CD4-positive, alpha-beta T cell treated with Interleukin-1 beta for 1 hour (primary cell): ENCODE measurements around the gene KRTAP9-6.
"Not testable (repeated sequence)": the region's sequence is repeated elsewhere in the genome, so short reads cannot be mapped to it uniquely, and the experiment has no call there.

ENCODE experiments used
- DNase-seq, 2 donors: peaks; one replicate each; pipeline ENCODE4 v3.0.0-alpha.2; 2020 to 2022

Gene KRTAP9-6, protein sequence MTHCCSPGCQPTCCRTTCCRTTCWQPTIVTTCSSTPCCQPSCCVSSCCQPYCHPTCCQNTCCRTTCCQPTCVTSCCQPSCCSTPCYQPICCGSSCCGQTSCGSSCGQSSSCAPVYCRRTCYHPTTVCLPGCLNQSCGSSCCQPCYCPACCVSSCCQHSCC

DNA sequence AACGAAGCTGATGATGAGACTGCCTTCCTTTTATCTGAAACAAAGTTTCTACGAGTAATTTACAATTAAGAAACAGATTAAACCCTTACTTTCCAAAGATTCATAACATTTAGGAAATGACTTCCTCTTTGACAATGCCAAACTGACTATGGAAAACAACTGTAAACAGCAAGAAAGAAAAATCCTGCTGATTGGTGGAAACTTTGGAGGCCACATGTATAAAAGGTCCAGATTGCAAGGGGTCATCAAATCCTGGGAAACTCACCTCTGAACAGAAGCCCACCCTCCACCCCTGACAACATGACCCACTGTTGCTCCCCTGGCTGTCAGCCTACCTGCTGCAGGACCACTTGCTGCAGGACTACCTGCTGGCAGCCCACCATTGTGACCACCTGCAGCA lies at the start of gene KRTAP9-6:
Gene KRTAP9-6 (plus strand): TSS at position 301 of the 400 bp plus-strand sequence. CDS start 0 bp downstream, at position 301.
- DNase-seq = no peak

DNA sequence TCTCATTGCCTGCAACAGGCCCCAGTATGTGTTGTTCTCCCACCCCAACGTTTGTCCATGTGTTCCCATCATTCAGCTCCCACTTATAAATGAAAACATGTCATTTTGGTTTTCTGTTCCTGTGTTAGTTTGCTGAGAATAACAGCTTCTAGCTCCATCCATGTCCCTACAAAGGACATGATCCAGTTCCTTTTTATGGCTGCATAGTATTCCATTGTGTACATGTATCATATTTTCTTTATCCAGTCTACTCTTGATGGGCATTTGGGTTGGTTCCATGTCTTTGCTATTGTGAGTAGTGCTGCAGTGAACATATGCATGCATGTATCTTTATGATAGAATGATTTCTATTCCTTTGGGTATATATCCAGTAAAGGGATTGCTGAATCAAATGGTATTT lies 49.5 kb upstream of the KRTAP9-6 start:
- DNase-seq = no peak

DNA sequence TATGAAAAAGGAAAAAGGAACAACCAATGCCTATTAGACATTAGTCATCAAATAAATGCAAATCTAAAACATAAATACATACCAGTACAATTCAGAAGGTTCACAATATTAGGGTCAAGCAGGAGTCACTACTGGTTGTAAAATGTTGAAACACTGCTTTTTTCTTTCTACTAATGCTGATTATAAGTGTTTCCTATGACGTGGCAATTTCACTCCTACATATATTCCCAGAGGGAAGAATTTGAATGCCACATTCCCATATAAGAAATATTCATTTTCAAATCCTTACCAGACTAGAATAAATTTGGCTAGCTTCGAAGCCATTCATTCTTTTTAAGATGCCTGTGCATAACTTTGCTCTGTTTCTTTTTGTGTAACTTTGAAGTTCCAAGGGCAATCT lies 41.4 kb upstream of the KRTAP9-6 start:
- no peak for DNase-seq

DNA sequence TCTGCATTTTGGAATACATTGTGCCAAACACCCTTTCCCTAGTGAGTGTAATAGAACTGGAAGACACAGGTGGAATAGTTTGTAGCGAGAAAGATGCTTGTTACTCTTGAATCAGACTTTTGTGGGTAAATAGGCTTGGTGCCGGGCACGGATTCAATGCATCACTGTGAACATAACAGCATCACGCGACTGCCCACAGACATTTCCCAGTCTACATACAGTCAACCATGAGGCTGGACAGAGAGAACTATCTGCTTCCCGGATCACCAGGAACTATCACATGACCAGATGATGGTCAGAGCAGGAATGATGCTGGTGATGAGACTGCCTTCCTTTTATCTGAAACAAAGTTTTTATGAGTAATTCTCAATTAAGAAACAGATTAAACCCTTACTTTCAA lies 39.1 kb upstream of the KRTAP9-6 start:
- DNase-seq = no peak

DNA sequence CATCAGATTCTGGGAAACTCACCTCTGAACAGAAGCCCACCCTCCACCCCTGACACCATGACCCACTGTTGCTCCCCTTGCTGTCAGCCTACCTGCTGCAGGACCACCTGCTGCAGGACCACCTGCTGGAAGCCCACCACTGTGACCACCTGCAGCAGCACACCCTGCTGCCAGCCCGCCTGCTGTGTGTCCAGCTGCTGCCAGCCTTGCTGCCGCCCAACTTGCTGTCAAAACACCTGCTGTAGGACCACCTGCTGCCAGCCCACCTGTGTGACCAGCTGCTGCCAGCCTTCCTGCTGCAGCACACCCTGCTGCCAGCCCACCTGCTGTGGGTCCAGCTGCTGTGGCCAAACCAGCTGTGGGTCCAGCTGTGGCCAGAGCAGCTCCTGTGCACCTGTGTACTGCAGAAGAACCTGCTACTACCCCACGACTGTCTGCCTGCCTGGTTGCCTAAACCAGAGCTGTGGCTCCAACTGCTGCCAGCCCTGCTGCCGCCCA lies 38.5 kb upstream of the KRTAP9-6 start, which contains the start of gene KRTAP9-2:
Gene KRTAP9-2 (plus strand): TSS at position 51 of the 498 bp plus-strand sequence. CDS start 7 bp downstream, at position 58.
- not testable (repeated sequence) for DNase-seq

DNA sequence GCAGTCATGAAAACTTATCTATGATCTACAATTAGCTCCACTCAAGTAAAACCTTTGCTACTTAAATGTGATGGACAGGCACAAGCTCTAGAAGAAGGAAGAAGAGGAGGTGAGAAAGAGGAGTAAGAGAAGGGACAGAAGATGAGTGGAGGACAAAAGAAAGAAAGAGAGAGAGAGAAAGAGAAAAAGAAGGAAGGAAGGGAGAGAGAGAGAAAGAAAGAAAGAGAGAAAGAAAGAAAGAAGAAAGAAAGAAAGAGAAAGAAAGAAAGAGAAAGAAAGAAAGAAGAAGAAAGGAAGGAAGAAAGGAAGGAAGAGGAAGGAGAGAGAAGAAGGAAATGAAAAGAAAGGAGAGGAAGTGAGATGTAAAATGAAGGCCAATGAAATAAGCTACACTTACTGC lies 35.1 kb upstream of the KRTAP9-6 start:
- DNase-seq = no peak

DNA sequence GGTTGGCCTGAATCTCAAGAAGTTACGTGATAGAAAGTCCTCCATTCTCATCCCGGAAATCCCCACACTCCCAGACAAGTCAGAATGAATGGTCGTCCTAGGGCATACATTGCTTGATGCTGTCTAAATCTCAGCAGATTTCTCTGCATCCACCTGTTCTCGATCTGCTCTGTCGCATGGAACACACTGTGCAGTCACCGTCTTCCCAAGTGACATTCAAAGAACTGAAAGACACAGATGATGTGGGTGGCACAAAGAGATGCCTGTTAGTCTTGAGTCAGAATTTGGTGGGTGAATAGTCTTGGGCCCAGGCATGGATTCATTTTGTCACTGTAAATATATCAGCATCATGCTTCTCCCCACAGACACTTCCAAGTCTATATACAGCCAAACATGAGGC lies 33.4 kb upstream of the KRTAP9-6 start:
- DNase-seq = no peak

DNA sequence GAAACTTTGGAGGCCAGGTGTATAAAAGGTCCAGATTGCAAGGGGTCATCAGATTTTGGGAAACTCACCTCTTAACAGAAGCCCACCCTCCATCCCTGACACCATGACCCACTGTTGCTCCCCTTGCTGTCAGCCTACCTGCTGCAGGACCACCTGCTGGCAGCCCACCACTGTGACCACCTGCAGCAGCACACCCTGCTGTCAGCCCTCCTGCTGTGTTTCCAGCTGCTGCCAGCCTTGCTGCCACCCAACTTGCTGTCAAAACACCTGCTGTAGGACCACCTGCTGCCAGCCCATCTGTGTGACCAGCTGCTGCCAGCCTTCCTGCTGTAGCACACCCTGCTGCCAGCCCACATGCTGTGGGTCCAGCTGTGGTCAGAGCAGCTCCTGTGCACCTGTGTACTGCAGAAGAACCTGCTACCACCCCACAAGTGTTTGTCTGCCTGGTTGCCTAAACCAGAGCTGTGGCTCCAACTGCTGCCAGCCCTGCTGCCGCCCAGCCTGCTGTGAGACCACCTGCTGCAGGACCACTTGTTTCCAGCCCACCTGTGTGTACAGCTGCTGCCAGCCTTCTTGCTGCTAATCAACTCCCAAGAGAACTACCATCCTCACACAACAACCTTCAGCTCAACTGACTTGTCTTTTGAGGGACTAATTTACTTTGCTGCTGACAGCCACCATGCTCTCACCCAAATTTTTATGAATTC lies 32.6 kb upstream of the KRTAP9-6 start, which contains the start of gene KRTAP9-3:
Gene KRTAP9-3 (plus strand): TSS at position 51 of the 707 bp plus-strand sequence. CDS start 53 bp downstream, at position 104.
- not testable (repeated sequence) for DNase-seq

DNA sequence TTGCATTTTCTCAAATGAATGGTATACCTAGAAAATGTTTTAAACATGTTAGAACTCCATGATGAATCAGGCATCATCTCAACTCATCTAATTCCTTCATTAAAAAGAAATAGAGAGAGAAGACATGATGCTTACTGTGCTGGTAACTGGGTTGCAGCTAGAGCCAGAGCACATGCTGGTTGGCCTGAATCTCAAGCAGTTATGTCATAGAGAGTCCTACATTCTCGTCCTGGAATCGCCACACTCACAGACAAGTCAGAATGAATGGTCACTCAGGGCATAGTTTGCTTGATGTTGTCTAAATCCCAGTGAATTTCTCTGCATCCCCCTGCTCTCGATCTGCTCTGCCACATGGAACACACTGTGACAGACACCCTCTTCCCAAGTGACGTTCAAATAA lies 28.1 kb upstream of the KRTAP9-6 start:
- DNase-seq = not testable (repeated sequence)

DNA sequence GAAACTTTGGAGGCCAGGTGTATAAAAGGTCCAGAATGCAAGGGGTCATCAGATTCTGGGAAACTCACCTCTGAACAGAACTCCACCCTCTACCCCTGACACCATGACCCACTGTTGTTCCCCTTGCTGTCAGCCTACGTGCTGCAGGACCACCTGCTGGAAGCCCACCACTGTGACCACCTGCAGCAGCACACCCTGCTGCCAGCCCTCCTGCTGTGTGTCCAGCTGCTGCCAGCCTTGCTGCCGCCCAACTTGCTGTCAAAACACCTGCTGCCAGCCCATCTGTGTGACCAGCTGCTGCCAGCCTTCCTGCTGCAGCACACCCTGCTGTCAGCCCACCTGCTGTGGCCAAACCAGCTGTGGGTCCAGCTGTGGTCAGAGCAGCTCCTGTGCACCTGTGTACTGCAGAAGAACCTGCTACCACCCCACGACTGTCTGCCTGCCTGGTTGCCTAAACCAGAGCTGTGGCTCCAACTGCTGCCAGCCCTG lies 27.2 kb upstream of the KRTAP9-6 start, which contains the start of gene KRTAP9-8:
Gene KRTAP9-8 (plus strand): TSS at position 51 of the 489 bp plus-strand sequence. CDS start 53 bp downstream, at position 104.
- not testable (repeated sequence) for DNase-seq

DNA sequence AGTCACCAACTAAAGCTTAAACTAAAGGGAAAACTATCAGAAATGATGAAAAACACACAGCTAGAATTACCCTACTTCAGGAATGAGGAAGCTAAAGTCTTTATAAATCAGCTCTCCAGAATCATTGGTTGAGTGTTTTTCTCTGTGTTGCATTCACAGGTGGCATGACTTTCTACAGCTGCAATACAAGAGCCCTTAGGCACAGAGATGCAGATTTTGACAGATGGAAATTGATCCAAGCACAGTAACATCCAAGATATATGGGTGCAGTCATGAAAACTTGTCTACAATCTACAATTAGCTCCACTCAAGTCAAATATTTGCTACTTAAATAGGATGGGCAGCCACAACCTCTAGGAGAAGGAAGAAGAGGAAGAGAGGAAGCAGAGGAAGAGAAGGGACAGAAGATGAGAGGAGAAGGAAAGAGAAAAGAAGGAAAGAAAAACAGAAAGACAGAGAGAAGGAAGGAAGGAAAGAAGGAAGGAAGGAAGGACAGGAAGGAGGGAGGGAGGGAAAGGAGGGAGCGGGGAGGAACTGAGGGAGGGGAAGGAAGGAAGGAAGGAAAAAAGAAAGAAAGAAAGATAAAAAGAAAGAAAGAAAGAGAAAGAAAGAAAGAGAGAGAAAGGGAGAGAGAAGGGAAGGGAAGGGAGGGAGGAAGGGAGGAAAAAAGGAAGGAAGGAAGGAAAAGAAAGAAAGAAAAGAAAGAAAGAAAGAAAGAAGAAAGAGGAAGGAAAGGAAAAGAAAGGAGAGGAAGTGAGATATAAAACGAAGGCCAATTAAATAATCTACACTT lies 18.0 kb upstream of the KRTAP9-6 start:
- DNase-seq = not testable (repeated sequence)

DNA sequence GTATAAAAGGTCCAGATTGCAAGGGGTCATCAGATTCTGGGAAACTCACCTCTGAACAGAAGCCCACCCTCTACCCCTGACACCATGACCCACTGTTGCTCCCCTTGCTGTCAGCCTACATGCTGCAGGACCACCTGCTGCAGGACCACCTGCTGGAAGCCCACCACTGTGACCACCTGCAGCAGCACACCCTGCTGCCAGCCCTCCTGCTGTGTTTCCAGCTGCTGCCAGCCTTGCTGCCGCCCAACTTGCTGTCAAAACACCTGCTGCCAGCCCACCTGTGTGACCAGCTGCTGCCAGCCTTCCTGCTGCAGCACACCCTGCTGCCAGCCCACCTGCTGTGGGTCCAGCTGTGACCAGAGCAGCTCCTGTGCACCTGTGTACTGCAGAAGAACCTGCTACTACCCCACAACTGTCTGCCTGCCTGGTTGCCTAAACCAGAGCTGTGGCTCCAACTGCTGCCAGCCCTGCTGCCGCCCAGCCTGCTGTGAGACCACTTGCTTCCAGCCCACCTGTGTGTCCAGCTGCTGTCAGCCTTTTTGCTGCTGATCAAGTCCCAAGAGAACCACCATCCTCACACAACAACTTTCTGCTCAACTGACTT lies 15.4 kb upstream of the KRTAP9-6 start, which contains the start of gene KRTAP9-4:
Gene KRTAP9-4 (plus strand): TSS at position 51 of the 604 bp plus-strand sequence. CDS start 34 bp downstream, at position 85.
- DNase-seq = not testable (repeated sequence)

DNA sequence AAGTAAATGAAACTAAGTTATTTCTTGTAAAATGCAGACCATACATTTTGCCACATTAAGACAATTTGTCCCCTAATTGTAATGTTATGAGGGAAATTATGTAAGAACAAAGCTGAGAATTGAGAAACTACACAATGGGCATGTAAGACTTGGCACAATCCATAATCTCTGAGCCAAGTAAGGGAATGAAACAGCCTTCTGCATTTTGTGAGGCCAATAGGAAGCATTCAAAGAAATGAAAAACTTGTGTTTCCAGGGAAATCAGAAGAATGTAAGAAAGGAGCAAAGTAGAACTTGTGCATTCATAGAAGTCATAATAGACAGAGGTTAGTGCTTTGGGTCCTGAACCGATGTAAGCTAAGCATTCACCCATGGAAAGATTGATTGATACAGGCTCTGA lies 13.9 kb upstream of the KRTAP9-6 start:
- no peak for DNase-seq

DNA sequence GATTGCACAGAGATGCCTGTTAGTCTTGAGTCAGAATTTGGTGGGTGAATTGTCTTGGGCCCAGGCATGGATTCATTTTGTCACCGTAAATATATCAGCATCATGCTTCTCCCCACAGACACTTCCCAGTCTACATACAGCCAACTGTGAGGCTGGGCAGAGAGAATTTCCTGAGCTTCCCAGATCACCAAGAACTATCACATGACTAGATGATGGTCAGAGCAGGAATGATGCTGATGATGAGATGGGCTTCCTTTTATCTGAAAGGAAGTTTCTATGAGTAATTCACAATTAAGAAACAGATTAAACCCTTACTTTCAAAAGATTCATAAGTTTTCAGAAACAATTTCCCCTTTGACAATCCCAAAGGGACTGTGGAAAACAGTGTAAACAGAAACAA lies 10.3 kb upstream of the KRTAP9-6 start:
- DNase-seq = no peak

DNA sequence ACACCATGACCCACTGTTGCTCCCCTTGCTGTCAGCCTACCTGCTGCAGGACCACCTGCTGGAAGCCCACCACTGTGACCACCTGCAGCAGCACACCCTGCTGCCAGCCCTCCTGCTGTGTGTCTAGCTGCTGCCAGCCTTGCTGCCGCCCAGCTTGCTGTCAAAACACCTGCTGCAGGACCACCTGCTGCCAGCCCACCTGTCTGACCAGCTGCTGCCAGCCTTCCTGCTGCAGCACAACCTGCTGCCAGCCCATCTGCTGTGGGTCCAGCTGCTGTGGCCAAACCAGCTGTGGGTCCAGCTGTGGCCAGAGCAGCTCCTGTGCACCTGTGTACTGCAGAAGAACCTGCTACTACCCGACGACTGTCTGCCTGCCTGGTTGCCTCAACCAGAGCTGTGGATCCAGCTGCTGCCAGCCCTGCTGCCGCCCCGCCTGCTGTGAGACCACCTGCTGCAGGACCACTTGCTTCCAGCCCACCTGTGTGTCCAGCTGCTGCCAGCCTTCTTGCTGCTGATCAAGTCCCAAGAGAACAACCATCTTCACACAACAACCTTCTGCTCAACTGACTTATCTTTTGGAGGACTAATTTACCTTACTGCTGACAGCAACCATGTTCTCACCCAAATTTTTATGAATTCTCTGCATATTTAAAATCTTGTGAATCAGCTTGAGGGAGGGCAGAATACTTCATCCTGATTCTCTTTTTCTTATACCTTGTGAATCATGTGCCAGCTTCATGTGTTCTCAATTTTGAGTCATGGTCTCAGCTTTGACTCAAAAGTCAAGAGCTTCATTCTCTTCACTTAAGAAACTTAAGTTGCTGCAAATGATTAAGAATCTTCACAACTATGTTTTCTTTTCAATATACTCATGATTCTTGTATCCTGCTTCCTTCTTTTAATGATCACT lies 9.5 kb upstream of the KRTAP9-6 start, which contains the start of gene KRTAP9-9:
Gene KRTAP9-9 (plus strand): TSS at position 4 of the 910 bp plus-strand sequence.
- not testable (repeated sequence) for DNase-seq

DNA sequence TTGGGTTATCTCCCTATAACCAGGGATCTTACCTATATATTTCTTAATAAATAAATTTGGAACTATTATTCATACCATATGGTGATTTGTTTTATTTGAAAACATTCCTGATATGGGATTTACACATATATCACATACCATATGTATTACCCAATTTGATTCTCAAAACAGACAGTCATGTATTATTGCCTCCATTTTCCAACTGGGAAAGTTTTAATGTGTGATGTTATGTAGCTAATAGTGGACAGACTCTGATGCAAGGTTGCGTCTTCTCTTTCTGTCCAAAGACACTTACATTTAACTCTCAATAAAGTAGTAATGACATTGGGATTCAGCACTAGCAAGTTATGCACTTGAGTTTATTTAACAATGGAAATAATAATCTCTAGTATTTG lies 8.9 kb upstream of the KRTAP9-6 start:
- no peak for DNase-seq

DNA sequence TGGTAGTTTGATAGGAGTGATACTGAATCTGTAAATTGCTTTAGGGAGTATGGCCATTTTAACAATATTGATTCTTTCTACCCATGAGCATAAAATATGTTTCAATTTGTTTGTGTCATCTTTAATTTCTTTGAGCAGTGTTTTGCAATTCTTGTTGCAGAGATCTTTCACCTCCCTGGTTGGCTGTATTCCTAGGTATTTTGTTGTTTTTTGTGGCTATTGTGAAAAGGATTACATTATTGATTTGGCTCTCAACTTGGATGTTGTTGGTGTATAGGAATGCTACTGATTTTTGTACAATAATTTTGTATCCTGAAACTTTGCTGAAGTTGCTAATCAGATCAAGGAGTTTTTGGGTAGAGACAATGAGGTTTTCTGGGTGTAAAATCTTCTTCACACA lies 6.8 kb upstream of the KRTAP9-6 start:
- DNase-seq = no peak

DNA sequence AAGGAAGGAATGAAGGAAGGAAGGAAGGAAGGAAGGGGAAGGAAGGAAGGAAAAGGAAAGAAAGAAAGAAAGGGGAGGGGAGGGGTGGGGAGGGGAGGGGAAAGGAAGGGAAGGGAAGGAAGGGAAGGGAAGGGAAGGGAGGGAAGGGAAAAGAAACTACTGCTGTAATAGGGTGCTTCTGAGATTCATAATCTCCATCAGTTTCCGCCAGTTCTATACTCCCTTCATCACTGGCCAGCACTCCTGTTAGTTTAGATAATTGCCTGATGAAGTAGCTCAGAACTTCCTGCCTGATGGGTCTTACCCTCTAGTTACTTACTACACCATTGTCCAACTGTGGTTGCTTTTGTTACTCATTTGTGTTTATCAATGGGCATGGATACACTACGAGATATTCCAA lies 2.0 kb upstream of the KRTAP9-6 start:
- no peak for DNase-seq

DNA sequence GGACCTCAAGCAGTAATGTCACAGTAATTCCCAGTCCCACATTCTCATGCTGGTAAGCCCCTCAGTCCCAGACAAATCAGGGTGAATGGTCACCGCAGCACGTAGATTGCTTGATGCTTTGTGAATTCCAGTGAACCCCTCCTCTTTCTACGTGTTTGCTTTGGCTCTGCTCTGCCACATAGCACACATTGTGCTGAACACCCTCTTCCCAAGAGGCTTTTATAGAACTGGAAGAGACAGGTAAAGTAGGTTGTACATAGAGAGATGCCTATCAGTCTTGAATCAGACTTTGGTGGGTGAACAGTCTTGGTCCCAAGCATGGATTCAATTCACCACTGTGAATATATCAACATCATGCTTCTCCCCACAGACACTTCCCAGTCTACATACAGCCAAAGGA lies 579 bp upstream of the KRTAP9-6 start:
- no peak for DNase-seq

DNA sequence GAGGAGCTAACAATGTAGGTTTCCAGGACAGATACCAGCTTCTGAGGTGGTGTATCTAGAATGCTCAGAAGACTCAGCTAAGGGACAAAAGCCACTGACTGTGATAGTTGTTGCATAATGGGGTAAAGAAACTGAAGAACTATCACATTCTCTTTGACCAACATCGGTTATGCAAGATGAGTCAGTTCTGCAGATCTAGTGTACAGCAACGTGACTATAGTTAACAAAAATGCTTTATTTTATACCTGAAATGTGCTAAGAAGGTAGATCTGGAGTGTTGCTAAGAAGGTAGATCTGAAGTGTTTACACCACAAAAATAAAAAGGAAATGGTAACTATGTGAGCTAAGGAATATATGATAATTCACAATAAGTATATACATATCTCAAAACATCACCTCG lies 2.5 kb downstream of the KRTAP9-6 start:
- DNase-seq = no peak

DNA sequence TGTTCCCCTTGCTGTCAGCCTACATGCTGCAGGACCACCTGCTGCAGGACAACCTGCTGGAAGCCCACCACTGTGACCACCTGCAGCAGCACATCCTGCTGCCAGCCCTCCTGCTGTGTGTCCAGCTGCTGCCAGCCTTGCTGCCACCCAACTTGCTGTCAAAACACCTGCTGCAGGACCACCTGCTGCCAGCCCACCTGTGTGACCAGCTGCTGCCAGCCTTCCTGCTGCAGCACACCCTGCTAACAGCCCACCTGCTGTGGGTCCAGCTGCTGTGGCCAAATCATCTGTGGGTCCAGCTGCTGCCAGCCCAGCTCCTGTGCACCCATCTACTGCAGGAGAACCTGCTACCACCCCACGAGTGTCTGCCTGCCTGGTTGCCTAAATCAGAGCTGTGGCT lies 6.1 kb downstream of the KRTAP9-6 start:
- DNase-seq = not testable (repeated sequence)
